Measurements from ENCODE around the gene TMEM41B.
"Not testable (repeated sequence)": the region's sequence is repeated elsewhere in the genome, so short reads cannot be mapped to it uniquely, and the experiment has no call there.

TMEM41B gene

DNA sequence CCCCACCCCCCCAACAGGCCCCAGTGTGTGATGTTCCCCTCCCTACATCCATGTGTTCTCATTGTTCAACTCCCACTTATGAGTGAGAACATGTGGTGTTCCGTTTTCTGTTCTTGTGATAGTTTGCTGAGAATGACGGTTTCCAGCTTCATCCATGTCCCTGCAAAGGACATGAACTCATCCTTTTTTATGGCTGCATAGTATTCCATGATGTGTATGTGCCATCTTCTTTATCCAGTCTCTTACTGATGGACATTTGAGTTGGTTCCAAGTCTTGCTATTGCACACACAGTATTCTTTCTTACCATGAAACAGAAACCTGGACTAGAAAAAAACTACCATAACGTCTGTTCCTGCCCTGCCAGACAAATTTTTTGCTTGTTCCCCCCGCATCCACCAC is 56.1 kb downstream of the TMEM41B start:
- not testable (repeated sequence) for DNase-seq

DNA sequence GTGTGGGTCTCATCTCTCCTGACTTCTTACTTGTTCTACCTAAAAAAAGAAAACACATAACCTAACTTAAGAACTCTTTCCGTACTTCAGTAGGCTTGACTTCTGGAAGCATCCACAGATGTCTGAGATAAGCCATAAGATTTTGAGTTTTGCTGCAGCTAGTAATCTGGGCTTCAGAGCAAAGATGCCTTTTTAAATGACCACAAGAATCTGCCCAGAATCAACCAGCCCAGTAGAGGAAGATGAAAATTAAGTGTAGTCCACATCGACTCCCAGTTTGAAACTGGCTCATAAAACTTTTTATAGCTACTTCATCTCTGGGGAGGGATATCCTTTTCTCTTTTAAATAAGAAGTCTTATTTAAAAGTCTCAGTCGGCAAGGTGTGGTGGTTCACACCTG is 60.0 kb downstream of the TMEM41B start:
- DNase-seq, result no peak

DNA sequence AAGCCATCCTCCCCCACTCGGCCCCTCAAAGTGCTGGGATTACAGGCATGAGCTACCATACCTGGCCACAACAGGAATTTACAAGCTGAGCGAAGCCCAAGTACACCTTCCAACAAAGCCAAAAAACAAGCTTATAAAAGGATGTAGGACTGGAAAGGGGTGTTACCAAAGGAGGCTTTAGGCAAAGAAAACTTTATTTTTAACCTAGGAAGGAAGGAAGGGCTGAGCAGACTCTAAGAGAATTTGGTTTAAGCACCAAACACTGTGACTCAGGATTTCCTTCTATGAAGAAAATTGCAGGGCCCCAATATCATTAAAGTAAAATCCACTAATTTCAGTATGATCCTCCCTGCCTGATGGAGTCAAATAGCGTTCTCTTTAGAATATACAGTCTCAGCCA is 61.3 kb downstream of the TMEM41B start:
- no peak for DNase-seq

DNA sequence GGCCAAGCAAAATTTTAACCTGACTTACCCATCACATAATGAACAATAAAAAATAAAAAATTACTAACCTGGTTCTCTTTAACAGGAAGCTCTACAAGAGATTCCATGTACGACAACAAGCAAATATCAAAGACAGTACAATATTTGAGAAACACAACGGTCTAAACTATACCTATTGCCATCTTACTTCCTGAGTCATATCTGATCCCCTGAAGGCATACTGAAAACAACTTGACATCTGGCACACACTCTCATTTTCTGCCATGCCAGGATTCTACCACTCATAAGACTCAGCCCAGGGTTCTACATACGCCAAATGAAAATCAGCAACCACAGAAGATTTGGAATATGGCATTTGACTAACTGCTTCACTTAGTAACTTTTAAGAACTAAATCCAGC is 63.1 kb downstream of the TMEM41B start:
- DNase-seq, result no peak

- DNase-seq, result no peak
Measured at GRCh38 chr11:9250139-9250582, 64.2 kb downstream of the TMEM41B start.

GRCh38 chr11:9249252-9249651 is 65.1 kb downstream of the TMEM41B start:
- no peak for DNase-seq

DNA sequence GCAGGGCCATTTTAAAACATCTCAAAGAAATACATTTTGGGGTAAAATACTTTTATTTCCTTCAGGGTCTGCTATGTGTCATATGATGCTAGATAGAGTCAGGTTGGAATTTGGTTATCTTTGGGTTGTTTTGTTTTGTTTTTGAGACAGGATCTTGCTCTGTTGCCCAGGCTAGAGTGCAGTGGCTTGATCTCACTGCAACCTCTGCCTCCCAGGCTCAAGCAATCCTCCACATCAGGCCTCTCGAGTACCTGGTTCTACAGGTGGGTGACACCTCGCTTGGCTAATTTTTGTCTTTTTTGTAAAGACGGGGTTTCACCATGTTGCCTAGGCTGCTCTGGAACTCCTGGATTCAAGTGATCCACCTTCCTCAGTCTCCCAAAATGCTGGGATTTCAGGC is 66.5 kb downstream of the TMEM41B start:
- DNase-seq, result no peak

DNA sequence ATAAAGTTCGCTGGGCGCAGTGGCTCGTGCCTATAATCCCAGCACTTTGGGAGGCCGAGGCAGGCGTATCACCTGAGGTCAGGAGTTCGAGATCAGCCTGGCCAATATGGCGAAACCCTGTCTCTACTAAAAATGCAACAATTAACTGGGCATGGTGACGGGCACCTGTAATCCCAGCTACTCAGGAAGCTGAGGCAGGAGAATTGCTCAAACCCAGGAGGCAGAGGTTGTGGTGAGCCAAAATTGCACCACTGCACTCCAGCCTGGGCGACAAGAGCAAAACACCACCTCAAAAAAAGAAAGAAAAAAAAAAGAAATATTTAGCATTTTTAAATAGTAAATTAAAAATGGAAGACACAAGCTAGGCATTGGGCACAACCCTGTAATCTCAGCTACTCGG is 78.2 kb downstream of the TMEM41B start:
- not testable (repeated sequence) for DNase-seq

- DNase-seq, result no peak
Measured at GRCh38 chr11:9232482-9232881, 81.9 kb downstream of the TMEM41B start.

DNA sequence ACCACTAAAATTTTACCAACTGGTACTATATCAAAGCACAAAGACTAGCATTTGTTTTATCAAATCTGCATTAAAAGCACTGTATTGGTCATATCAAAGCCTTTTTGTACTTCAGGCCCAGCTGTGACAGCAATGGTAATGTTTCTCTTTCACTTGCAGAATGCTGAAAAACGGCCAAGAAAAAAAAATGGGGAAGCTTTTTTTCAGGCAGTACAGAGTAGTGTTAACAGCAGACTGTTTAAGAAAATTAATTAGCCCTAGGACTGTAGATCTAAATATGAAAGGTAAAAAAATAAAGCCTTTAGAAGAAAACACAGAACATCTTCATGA is 82.6 kb downstream of the TMEM41B start:
- DNase-seq, result no peak

All from stimulated activated CD4-positive, alpha-beta T cell treated with anti-CD3 and anti-CD28 coated beads, Interleukin-4, amount 100 ng/mL, for 1 hour (primary cell).